B cell (primary cell): Measurements from ENCODE around the gene ESYT1. TPM values are rescaled to one million over a fixed set of nuclear protein-coding genes. Genes with fewer than 3 reads are reported as not detected.

Source experiments
- ATAC-seq: fragments of 200-7000 bp; cut with Tn5 transposase; one replicate; pipeline ENCODE4 v1.10.0; 2021; ENCODE audit warnings: low read depth, mild to moderate bottlenecking, moderate number of reproducible peaks, moderate library complexity
- CTCF ChIA-PET: fragments of 350-600 bp; sonication (Branson Sonifier 250); formaldehyde crosslinking; loops from one replicate; lab custom pipeline; 2021; ENCODE audit warnings: antibody characterized with exemption, inconsistent platforms; lab: Charles Lee
- POLR2A ChIA-PET: fragments of 350-600 bp; sonication (Branson Sonifier 250); formaldehyde crosslinking; loops from one replicate; lab custom pipeline; 2021; ENCODE audit warnings: antibody characterized with exemption; lab: Charles Lee
- DNase-seq: peaks from one replicate; pipeline ENCODE4 v3.0.0; 2013
- H2AFZ ChIP-seq: 2 replicates; pipeline ENCODE4 v1.6.1; 2012; ENCODE audit warnings: mild to moderate bottlenecking, low read depth, low read length; ENCODE audit not compliant: insufficient read depth, poor library complexity, severe bottlenecking
- H3K27ac ChIP-seq, 2 donors: 1 replicate in 1 of 2; 2 replicates in 1 of 2; pipeline ENCODE4 v1.5.1; 2012 to 2013; ENCODE audit warnings: low read length in 2 of 2, mild to moderate bottlenecking in 2 of 2, moderate library complexity in 1 of 2
- H3K27me3 ChIP-seq, 4 experiments: fragments of 200-600 bp in 1 of 4; sonication (generic) in 1 of 4; replicated peaks in 1 of 4; 1 replicate in 2 of 4; 2 replicates in 2 of 4; pipeline versions ENCODE4 v1.6.1 to v1.7.0; 2013 to 2016; ENCODE audit warnings: low read length in 3 of 4, mild to moderate bottlenecking in 2 of 4, mixed read lengths in 1 of 4, moderate library complexity in 1 of 4; ENCODE audit not compliant: insufficient read depth in 4 of 4, control insufficient read depth in 3 of 4; ENCODE audit errors: control extremely low read depth in 1 of 4
- H3K36me3 ChIP-seq, 2 experiments: replicated peaks in 1 of 2; 1 replicate in 1 of 2; 2 replicates in 1 of 2; pipeline versions ENCODE4 v1.6.1 to v1.7.1; 2013; ENCODE audit warnings: low read length in 1 of 2; ENCODE audit not compliant: insufficient read depth in 2 of 2, control insufficient read depth in 1 of 2; ENCODE audit errors: control extremely low read depth in 1 of 2, extremely low read depth in 1 of 2
- H3K4me1 ChIP-seq, 2 donors: fragments of 200-600 bp in 1 of 2; sonication (generic) in 1 of 2; 1 replicate in 1 of 2; 2 replicates in 1 of 2; pipeline versions ENCODE4 v1.5.1 to v1.6.1; 2013 to 2017; ENCODE audit warnings: low read length in 2 of 2; ENCODE audit not compliant: control insufficient read depth in 2 of 2, insufficient read depth in 2 of 2
- H3K4me2 ChIP-seq: replicated peaks from 2 replicates; pipeline ENCODE3; 2012; ENCODE audit warnings: mild to moderate bottlenecking, low read depth, low read length; ENCODE audit not compliant: poor library complexity, severe bottlenecking
- H3K4me3 ChIP-seq, 5 experiments: fragments of 200-600 bp in 1 of 5; sonication (generic) in 1 of 5; 1 replicate in 3 of 5; 2 replicates in 2 of 5; pipeline versions ENCODE4 v1.5.1 to v1.7.0; 2011 to 2016; ENCODE audit warnings: low read length in 4 of 5, mild to moderate bottlenecking in 4 of 5, low read depth in 2 of 5, control low read depth in 1 of 5, moderate library complexity in 1 of 5; ENCODE audit not compliant: insufficient read depth in 1 of 5; ENCODE audit errors: control extremely low read depth in 1 of 5, extremely low read depth in 1 of 5
- H3K79me2 ChIP-seq: fragments of 200-600 bp; sonication (generic); one replicate; pipeline ENCODE4 v1.6.0; 2016; ENCODE audit warnings: low read length; ENCODE audit not compliant: control insufficient read depth, insufficient read depth
- H3K9ac ChIP-seq: fragments of 200-600 bp; sonication (generic); 2 replicates; pipeline ENCODE4 v1.6.1; 2017; ENCODE audit warnings: mild to moderate bottlenecking, low read length, moderate library complexity
- H3K9me3 ChIP-seq, 3 donors: one replicate each; pipeline versions ENCODE4 v1.6.1 to v1.7.1; 2013; ENCODE audit warnings: low read length in 2 of 3; ENCODE audit not compliant: control insufficient read depth in 2 of 3, insufficient read depth in 1 of 3; ENCODE audit errors: control extremely low read depth in 1 of 3
- H4K20me1 ChIP-seq: 2 replicates; pipeline ENCODE4 v1.6.0; 2012; ENCODE audit warnings: mild to moderate bottlenecking, low read length; ENCODE audit not compliant: insufficient read depth, control insufficient read depth, poor library complexity, severe bottlenecking
- H3K27ac Mint-ChIP-seq: one replicate; pipeline ENCODE4 v1.8.0; 2021; ENCODE audit warnings: mixed read lengths
- H3K27me3 Mint-ChIP-seq: one replicate; pipeline ENCODE4 v1.8.0; 2021; ENCODE audit warnings: mixed read lengths
- H3K4me1 Mint-ChIP-seq: one replicate; pipeline ENCODE4 v1.8.0; 2021; ENCODE audit warnings: mixed read lengths
- H3K4me3 Mint-ChIP-seq: one replicate; pipeline ENCODE4 v1.8.0; 2021; ENCODE audit warnings: mixed read lengths
- H3K9me3 Mint-ChIP-seq: one replicate; pipeline ENCODE4 v1.8.0; 2022; ENCODE audit warnings: mixed read lengths; ENCODE audit not compliant: insufficient read depth
- CTCF ChIP-seq: fragments of 200-600 bp; IDR thresholded peaks from one replicate; pipeline ENCODE4 v1.8.0; 2022; ENCODE audit warnings: antibody characterized with exemption, mild to moderate bottlenecking
- EZH2 ChIP-seq: IDR thresholded peaks from 2 replicates; pipeline ENCODE4 v1.6.1; 2012; ENCODE audit warnings: borderline replicate concordance, low read depth, mild to moderate bottlenecking, moderate library complexity, low read length; ENCODE audit not compliant: insufficient read depth, poor library complexity, severe bottlenecking
- WGBS: methylation state at CpG from one replicate; pipeline ENCODE4 v1.1.5; 2013; ENCODE audit warnings: missing lambda C conversion rate; ENCODE audit not compliant: insufficient coverage; 5-methylcytosine and 5-hydroxymethylcytosine counted together
- intact Hi-C: fragments of 100-400 bp; cut with micrococcal nuclease; formaldehyde crosslinking; loops from one replicate; pipeline ENCODE4 v1.10.0; 2022
- polyA plus RNA-seq: library from polyadenylated mRNA; depleted of rRNA; stranded (reverse); fragments of >200 nt; gene quantifications from 2 replicates; pipeline ENCODE4 v1.2.3, GENCODE V29; 2012
- total RNA-seq, 2 donors: library from RNA; stranded (reverse); fragments of 120-200 nt in 1 of 2; gene quantifications; 1 replicate in 1 of 2; 2 replicates in 1 of 2; pipeline versions ENCODE4 v1.2.3 to v1.2.4, GENCODE V29; 2013 to 2022

ESYT1 gene
- total and polyA plus RNA-seq, 2 donors (not counting 1 experiment from before 2014, with no cell fraction given), result 154 to 162 TPM

- H3K4me1 ChIP-seq, result peaks cover 19 to 34% of the 10 kb centered on the region in 2 donors
- H3K27me3 ChIP-seq, result no peaks in the 10 kb centered on the region
- H3K27me3 Mint-ChIP-seq, result no peaks in the 10 kb centered on the region
- H3K4me2 ChIP-seq, result peak overlapping the region; percentile 99
- H3K4me3 Mint-ChIP-seq, result peak overlapping the region; percentile 98
- H3K27ac ChIP-seq, result peak overlapping the region; percentile 75 to 86
- peak overlapping the region in 4 of 5 experiments; percentile 80 to 89 (median 86) for H3K4me3 ChIP-seq
- H3K9ac ChIP-seq, result peak overlapping the region; percentile 92
- H3K9me3 Mint-ChIP-seq, result no peaks in the 10 kb centered on the region
- no peaks in the 10 kb centered on the region for H4K20me1 ChIP-seq
- no peaks in the 10 kb centered on the region for H3K9me3 ChIP-seq
- peak overlapping the region; percentile 97 for H3K27ac Mint-ChIP-seq
- intact Hi-C loops, result loop anchor here (2.0 to 5.0 kb wide), 3 partner anchors 127 to 257 kb away; partner anchors contain the start of genes CNPY2, SUOX and TIMELESS
- H3K4me1 Mint-ChIP-seq, result peaks cover 49% of the 10 kb centered on the region
- no peak for ATAC-seq
- H2AFZ ChIP-seq, result no peak overlapping the region
- TF ChIP-seq CTCF (no peak), EZH2 (no peak)
- ChIA-PET CTCF (interaction anchor here (0.7 to 6.7 kb wide), 13 partner anchors 11 to 496 kb away, joined by 3 to 247 read pairs (median 8); partner anchors contain the start of genes ANKRD52, ESYT1, MYL6B and NABP2), POLR2A (interaction anchor here (0.7 to 3.2 kb wide), 4 partner anchors 31 to 259 kb away, joined by 4 to 35 read pairs (median 6); partner anchors contain the start of genes ESYT1 and RNF41)
- H3K79me2 ChIP-seq, result peaks cover 29% of the 10 kb centered on the region
- H3K36me3 ChIP-seq, result peaks cover 0 to 10% of the 10 kb centered on the region in 2 experiments
- 23% methylated on average over 1 of the region's 9 CpGs for WGBS
- peak; percentile 26 for DNase-seq
Observed at GRCh38 chr12:56190695-56191155, 62.7 kb downstream of the ESYT1 start.

GRCh38 chr12:56192582-56192981 lies 64.5 kb downstream of the ESYT1 start:
- Histone ChIP-seq H2AFZ (peak overlapping the region; percentile 4), H3K9ac (no peak overlapping the region), H3K27me3 (no peaks in the 10 kb centered on the region), H3K4me1 (peaks cover 15 to 28% of the 10 kb centered on the region in 2 donors), H3K27ac (no peak overlapping the region), H3K79me2 (peaks cover 16% of the 10 kb centered on the region), H3K4me2 (no peak overlapping the region), H3K9me3 (no peaks in the 10 kb centered on the region), H3K4me3 (no peak overlapping the region), H3K36me3 (no peaks in the 10 kb centered on the region), H4K20me1 (no peaks in the 10 kb centered on the region)
- H3K27ac Mint-ChIP-seq, result no peak overlapping the region
- ChIA-PET POLR2A (interaction anchor here (0.8 to 1.2 kb wide), 2 partner anchors 15 to 29 kb away, joined by 3 to 6 read pairs; partner anchors contain the start of gene RNF41), CTCF (interaction anchor here (0.8 to 6.7 kb wide), 17 partner anchors 9 to 454 kb away, joined by 3 to 247 read pairs (median 6); partner anchors contain the start of genes ANKRD52, ESYT1, NABP2 and RNF41)
- TF ChIP-seq EZH2 (no peak), CTCF (no peak)
- peaks cover 39% of the 10 kb centered on the region for H3K4me1 Mint-ChIP-seq
- no peak for ATAC-seq
- peak overlapping the region; percentile 27 for H3K4me3 Mint-ChIP-seq
- no peaks in the 10 kb centered on the region for H3K9me3 Mint-ChIP-seq
- no peaks in the 10 kb centered on the region for H3K27me3 Mint-ChIP-seq
- no peak for DNase-seq
- intact Hi-C loops, result loop anchor here (2.0 to 5.0 kb wide), 5 partner anchors 16 to 308 kb away; partner anchors contain the start of genes CNPY2, COQ10A and TIMELESS
